Endothelial cell of umbilical vein (primary cell): ENCODE data around the gene IQSEC2.

Experiments used
- EZH2 ChIP-seq: IDR thresholded peaks from 2 replicates; pipeline ENCODE4 v1.6.1; 2012; ENCODE audit warnings: borderline replicate concordance, low read depth, mild to moderate bottlenecking, moderate library complexity, low read length, inconsistent platforms; ENCODE audit not compliant: severe bottlenecking
- FOS ChIP-seq: IDR thresholded peaks from 2 replicates; pipeline ENCODE4 v1.6.1; 2011; ENCODE audit warnings: mild to moderate bottlenecking, low read length, moderate library complexity, borderline replicate concordance; ENCODE audit not compliant: insufficient read depth
- POLR2A ChIP-seq: IDR thresholded peaks from 2 replicates; pipeline ENCODE4 v1.6.1; 2012; ENCODE audit warnings: low read depth, mild to moderate bottlenecking, control low read depth, low read length
- POLR2AphosphoS5 ChIP-seq: IDR thresholded peaks from 2 replicates; pipeline ENCODE4 v1.6.1; 2012; ENCODE audit warnings: low read depth, mild to moderate bottlenecking, control low read depth, low read length, moderate library complexity; ENCODE audit not compliant: insufficient read depth
- TF ChIP-seq, protein P1 (sequence below), 2 donors: IDR thresholded peaks; 1 replicate in 1 of 2; 2 replicates in 1 of 2; pipeline ENCODE4 v1.5.1; 2011; ENCODE audit warnings: low read length in 2 of 2, mild to moderate bottlenecking in 2 of 2, moderate library complexity in 2 of 2, control low read depth in 1 of 2, inconsistent platforms in 1 of 2, low read depth in 1 of 2; ENCODE audit not compliant: insufficient read depth in 1 of 2; ENCODE audit errors: extremely low read depth in 1 of 2

DNA sequence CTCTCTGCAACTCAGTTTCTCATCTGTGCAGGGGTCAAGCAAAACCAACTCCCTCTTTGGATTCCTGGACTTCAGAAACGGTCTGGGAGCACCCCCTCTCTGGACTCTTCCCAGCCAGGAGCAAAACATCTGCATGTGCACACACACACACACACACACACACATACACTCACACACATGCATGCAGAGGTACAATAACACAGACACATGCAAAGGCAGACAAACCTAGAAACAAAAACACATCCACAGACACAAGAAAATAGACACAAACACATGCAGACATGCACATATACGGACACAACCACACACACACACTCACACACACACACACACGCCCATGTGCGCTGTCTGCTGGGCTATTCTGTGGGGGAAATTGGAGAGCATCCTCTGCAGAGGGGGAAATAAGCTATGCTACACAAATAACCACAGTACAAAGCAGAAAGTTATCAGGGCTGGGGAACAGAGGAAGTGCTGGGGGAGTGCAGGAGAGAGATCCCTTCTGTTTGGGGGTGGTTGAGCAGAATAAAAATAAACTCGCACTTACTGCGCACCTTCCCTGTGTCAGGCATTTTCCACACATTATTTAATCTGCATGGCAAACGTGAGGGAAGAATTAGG, 19.9 kb downstream of the IQSEC2 start:
- TF ChIP-seq, protein P1, sequence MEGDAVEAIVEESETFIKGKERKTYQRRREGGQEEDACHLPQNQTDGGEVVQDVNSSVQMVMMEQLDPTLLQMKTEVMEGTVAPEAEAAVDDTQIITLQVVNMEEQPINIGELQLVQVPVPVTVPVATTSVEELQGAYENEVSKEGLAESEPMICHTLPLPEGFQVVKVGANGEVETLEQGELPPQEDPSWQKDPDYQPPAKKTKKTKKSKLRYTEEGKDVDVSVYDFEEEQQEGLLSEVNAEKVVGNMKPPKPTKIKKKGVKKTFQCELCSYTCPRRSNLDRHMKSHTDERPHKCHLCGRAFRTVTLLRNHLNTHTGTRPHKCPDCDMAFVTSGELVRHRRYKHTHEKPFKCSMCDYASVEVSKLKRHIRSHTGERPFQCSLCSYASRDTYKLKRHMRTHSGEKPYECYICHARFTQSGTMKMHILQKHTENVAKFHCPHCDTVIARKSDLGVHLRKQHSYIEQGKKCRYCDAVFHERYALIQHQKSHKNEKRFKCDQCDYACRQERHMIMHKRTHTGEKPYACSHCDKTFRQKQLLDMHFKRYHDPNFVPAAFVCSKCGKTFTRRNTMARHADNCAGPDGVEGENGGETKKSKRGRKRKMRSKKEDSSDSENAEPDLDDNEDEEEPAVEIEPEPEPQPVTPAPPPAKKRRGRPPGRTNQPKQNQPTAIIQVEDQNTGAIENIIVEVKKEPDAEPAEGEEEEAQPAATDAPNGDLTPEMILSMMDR (IDR thresholded peaks at IDR 0.05; ENCODE audit: extremely low read depth in 1 of 2, insufficient read depth in 1 of 2, low read depth in 1 of 2, low read length in 2 of 2) = no peak
- no peak for TF ChIP-seq POLR2A
- TF ChIP-seq FOS = no peak
- TF ChIP-seq EZH2 = no peak
- no peak for TF ChIP-seq POLR2AphosphoS5
